Ovary (tissue), 3 donors: ENCODE measurements around the gene CCDC102A.

Experiments used
- CTCF ChIP-seq, 3 donors: fragments of 450-650 bp in 2 of 3; fragments of 200-600 bp in 1 of 3; IDR thresholded peaks; one replicate each; pipeline versions ENCODE4 v1.5.1 to v1.8.0; 2016 to 2022; ENCODE audit warnings: antibody characterized with exemption in 3 of 3, mild to moderate bottlenecking in 1 of 3
- EP300 ChIP-seq: sonication (generic); formaldehyde crosslinking; IDR thresholded peaks from one replicate; pipeline ENCODE4 v1.6.1; 2017; ENCODE audit warnings: antibody characterized with exemption
- POLR2A ChIP-seq: fragments of 450-650 bp; IDR thresholded peaks from one replicate; pipeline ENCODE4 v1.6.1; 2017; ENCODE audit warnings: antibody characterized with exemption, mild to moderate bottlenecking, moderate library complexity
- donor health status: DM: no; HTN: no; CAD: no.

- no peak for TF ChIP-seq CTCF (IDR thresholded peaks at IDR 0.05)
- TF ChIP-seq EP300, result no peak
- no peak for TF ChIP-seq POLR2A
Measured at GRCh38 chr16:57512296-57513001, 23.9 kb downstream of the CCDC102A start.
